ENCODE data around the gene FAR2. TPM values are rescaled to one million over a fixed set of nuclear protein-coding genes. Genes with fewer than 3 reads are reported as not detected.

FAR2 gene
- total RNA-seq, 5 donors from 2014 or later (not counting 1 experiment from before 2014, with no cell fraction given), result 2.2 to 6.8 (median 4.9) TPM

DNA sequence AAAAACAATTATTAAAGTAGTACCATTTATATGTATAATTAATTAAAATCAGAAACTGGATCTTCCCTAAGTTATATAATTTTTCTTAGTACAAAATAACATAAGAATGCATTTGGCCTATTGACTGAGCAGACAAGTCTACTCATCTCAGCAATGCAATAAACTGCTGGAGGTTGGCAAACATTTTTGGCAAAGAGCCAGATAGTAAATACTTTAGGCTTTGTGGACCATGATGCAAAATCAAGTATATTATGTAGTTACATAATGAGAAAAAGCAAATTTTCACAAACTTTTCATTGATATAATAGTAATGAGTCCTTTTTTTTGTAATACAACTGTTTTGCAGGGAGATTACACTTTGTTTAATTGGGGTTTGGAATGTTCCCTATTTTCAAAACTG lies 201.0 kb downstream of the FAR2 start:
- H3K9me3 ChIP-seq, result no peaks in the 10 kb centered on the region
- no peak overlapping the region for H3K27ac Mint-ChIP-seq
- no peaks in the 10 kb centered on the region for H3K4me1 ChIP-seq (ENCODE audit: control insufficient read depth in 1 of 2, extremely low read depth in 1 of 2, insufficient read depth in 2 of 2, low read length in 2 of 2)
- no peaks in the 10 kb centered on the region for H3K27me3 ChIP-seq (replicated peaks in 1 of 2; ENCODE audit: control insufficient read depth in 2 of 2, extremely low read depth in 1 of 2, insufficient read depth in 2 of 2, low read length in 1 of 2)
- ATAC-seq (replicated peaks in 1 of 4) (no peak), DNase-seq (no peak)
- H3K4me1 Mint-ChIP-seq, result peaks cover 0 to 4% (median 2%) of the 10 kb centered on the region in 3 donors
- no peak overlapping the region for H3K4me3 ChIP-seq (ENCODE audit: control insufficient read depth in 1 of 2, extremely low read depth in 1 of 2, low read length in 1 of 2)
- no peaks in the 10 kb centered on the region for H3K9me3 Mint-ChIP-seq
- no peak overlapping the region for H3K27ac ChIP-seq (ENCODE audit: low read length)
- H3K36me3 Mint-ChIP-seq, result peaks cover 34% of the 10 kb centered on the region
- ChIA-PET CTCF (no interaction called here), POLR2A (no interaction called here)
- H3K36me3 ChIP-seq (ENCODE audit: control insufficient read depth in 2 of 2, extremely low read depth in 1 of 2, insufficient read depth in 1 of 2, low read length in 1 of 2), result peaks cover 0 to 45% of the 10 kb centered on the region in 2 donors
- no peaks in the 10 kb centered on the region for H3K27me3 Mint-ChIP-seq
- no peak overlapping the region for H3K4me3 Mint-ChIP-seq

- Histone ChIP-seq H3K4me1 (ENCODE audit: control insufficient read depth in 1 of 2, extremely low read depth in 1 of 2, insufficient read depth in 2 of 2, low read length in 2 of 2) (no peaks in the 10 kb centered on the region), H3K36me3 (ENCODE audit: control insufficient read depth in 2 of 2, extremely low read depth in 1 of 2, insufficient read depth in 1 of 2, low read length in 1 of 2) (peaks cover 0 to 48% of the 10 kb centered on the region in 2 donors), H3K27ac (ENCODE audit: low read length) (no peak overlapping the region), H3K4me3 (ENCODE audit: control insufficient read depth in 1 of 2, extremely low read depth in 1 of 2, low read length in 1 of 2) (no peak overlapping the region), H3K27me3 (replicated peaks in 1 of 2; ENCODE audit: control insufficient read depth in 2 of 2, extremely low read depth in 1 of 2, insufficient read depth in 2 of 2, low read length in 1 of 2) (no peaks in the 10 kb centered on the region), H3K9me3 (no peaks in the 10 kb centered on the region)
- no CpG with 5 or more reads among the region's 1 CpG for WGBS (ENCODE audit: insufficient coverage)
- POLR2A ChIA-PET, result no interaction called here
- Mint-ChIP-seq H3K36me3 (peaks cover 37% of the 10 kb centered on the region), H3K27ac (no peak overlapping the region), H3K4me3 (no peak overlapping the region), H3K4me1 (peaks cover 0 to 4% (median 2%) of the 10 kb centered on the region in 3 donors), H3K27me3 (no peaks in the 10 kb centered on the region), H3K9me3 (no peaks in the 10 kb centered on the region)
- DNase-seq, result no peak
- CTCF ChIA-PET, result no interaction called here
- no peak for ATAC-seq (replicated peaks in 1 of 4)
These were observed 205.9 kb downstream of the FAR2 start for GRCh38 chr12:29354954-29355353.

DNA sequence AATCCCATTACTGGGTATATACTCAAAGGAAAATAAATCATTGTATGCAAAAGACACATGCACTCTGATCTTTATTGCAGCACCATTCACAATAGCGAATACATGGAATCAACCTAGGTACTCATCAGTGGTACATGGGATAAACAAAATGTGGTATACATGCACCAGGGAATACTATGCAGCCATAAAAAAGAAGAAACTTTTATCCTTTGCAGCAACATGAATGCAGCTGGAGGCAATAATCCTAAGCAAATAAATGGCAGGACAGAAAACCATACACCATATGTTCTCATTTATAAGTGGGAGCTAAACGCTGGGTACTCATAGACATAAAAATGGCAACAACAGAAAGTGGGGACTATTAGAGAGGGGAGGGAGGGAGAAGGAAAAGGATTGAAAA lies 216.0 kb downstream of the FAR2 start:
- Mint-ChIP-seq H3K27me3 (no peaks in the 10 kb centered on the region), H3K27ac (no peak overlapping the region), H3K4me3 (no peak overlapping the region), H3K9me3 (peaks cover 0 to 5% (median 0%) of the 10 kb centered on the region in 3 donors), H3K4me1 (peaks cover 9 to 17% (median 16%) of the 10 kb centered on the region in 3 donors), H3K36me3 (peaks cover 41% of the 10 kb centered on the region)
- POLR2A ChIA-PET, result no interaction called here
- Histone ChIP-seq H3K36me3 (ENCODE audit: control insufficient read depth in 2 of 2, extremely low read depth in 1 of 2, insufficient read depth in 1 of 2, low read length in 1 of 2) (peaks cover 0 to 37% of the 10 kb centered on the region in 2 donors), H3K4me3 (ENCODE audit: control insufficient read depth in 1 of 2, extremely low read depth in 1 of 2, low read length in 1 of 2) (no peak overlapping the region), H3K9me3 (no peaks in the 10 kb centered on the region), H3K27ac (ENCODE audit: low read length) (no peak overlapping the region), H3K27me3 (replicated peaks in 1 of 2; ENCODE audit: control insufficient read depth in 2 of 2, extremely low read depth in 1 of 2, insufficient read depth in 2 of 2, low read length in 1 of 2) (no peaks in the 10 kb centered on the region), H3K4me1 (ENCODE audit: control insufficient read depth in 1 of 2, extremely low read depth in 1 of 2, insufficient read depth in 2 of 2, low read length in 2 of 2) (no peaks in the 10 kb centered on the region)
- DNase-seq (no peak), ATAC-seq (replicated peaks in 1 of 4) (no peak)
- WGBS (ENCODE audit: insufficient coverage), result no CpG with 5 or more reads among the region's 2 CpGs
- CTCF ChIA-PET, result interaction anchor here in 1 of 2 donors (1.0 kb wide), 1 partner anchor 155 kb away, joined by 3 read pairs; no protein-coding TSS in a partner anchor

- Histone ChIP-seq H3K9me3 (no peaks in the 10 kb centered on the region), H3K27ac (ENCODE audit: low read length) (no peak overlapping the region), H3K27me3 (replicated peaks in 1 of 2; ENCODE audit: control insufficient read depth in 2 of 2, extremely low read depth in 1 of 2, insufficient read depth in 2 of 2, low read length in 1 of 2) (no peaks in the 10 kb centered on the region), H3K4me3 (ENCODE audit: control insufficient read depth in 1 of 2, extremely low read depth in 1 of 2, low read length in 1 of 2) (no peak overlapping the region), H3K36me3 (ENCODE audit: control insufficient read depth in 2 of 2, extremely low read depth in 1 of 2, insufficient read depth in 1 of 2, low read length in 1 of 2) (peaks cover 0 to 24% of the 10 kb centered on the region in 2 donors), H3K4me1 (ENCODE audit: control insufficient read depth in 1 of 2, extremely low read depth in 1 of 2, insufficient read depth in 2 of 2, low read length in 2 of 2) (peaks cover 0 to 4% of the 10 kb centered on the region in 2 experiments)
- DNase-seq, result no peak
- POLR2A ChIA-PET, result no interaction called here
- Mint-ChIP-seq H3K27me3 (no peaks in the 10 kb centered on the region), H3K4me3 (no peak overlapping the region), H3K36me3 (peaks cover 23% of the 10 kb centered on the region), H3K27ac (no peak overlapping the region), H3K4me1 (peaks cover 7 to 42% (median 36%) of the 10 kb centered on the region in 3 donors), H3K9me3 (no peaks in the 10 kb centered on the region)
- 90% methylated on average over 2 of the region's 2 CpGs for WGBS (ENCODE audit: insufficient coverage)
- no peak for ATAC-seq (replicated peaks in 1 of 4)
- CTCF ChIA-PET, result no interaction called here
These were observed 224.9 kb downstream of the FAR2 start for GRCh38 chr12:29374012-29374411.

DNA sequence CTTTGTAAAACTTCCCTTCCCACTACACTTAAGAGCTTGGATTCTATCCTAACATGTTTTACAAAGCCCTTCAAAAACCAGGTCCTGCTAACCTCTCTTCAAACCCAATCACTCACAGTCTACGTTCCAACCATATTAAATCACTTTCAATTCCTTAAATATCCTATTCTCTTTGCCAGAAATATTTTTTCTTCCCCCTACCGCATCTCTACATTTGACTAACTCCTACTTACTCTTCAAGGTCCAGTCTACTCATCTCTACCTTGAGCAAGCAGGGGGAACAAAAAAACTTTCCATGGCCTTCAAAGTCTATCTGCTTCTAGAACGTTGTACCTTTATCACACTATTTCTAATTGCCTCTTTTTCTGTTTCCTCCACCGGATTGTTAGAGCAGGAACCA lies 225.8 kb downstream of the FAR2 start:
- Mint-ChIP-seq H3K27me3 (no peaks in the 10 kb centered on the region), H3K4me1 (peaks cover 16 to 49% (median 45%) of the 10 kb centered on the region in 3 donors), H3K27ac (no peak overlapping the region), H3K4me3 (no peak overlapping the region), H3K9me3 (no peaks in the 10 kb centered on the region), H3K36me3 (peaks cover 22% of the 10 kb centered on the region)
- no peaks in the 10 kb centered on the region for H3K9me3 ChIP-seq
- ChIA-PET POLR2A (no interaction called here), CTCF (no interaction called here)
- H3K4me1 ChIP-seq (ENCODE audit: control insufficient read depth in 1 of 2, extremely low read depth in 1 of 2, insufficient read depth in 2 of 2, low read length in 2 of 2), result peaks cover 1 to 12% of the 10 kb centered on the region in 2 experiments
- no peaks in the 10 kb centered on the region for H3K27me3 ChIP-seq (replicated peaks in 1 of 2; ENCODE audit: control insufficient read depth in 2 of 2, extremely low read depth in 1 of 2, insufficient read depth in 2 of 2, low read length in 1 of 2)
- H3K36me3 ChIP-seq (ENCODE audit: control insufficient read depth in 2 of 2, extremely low read depth in 1 of 2, insufficient read depth in 1 of 2, low read length in 1 of 2), result peaks cover 0 to 17% of the 10 kb centered on the region in 2 donors
- H3K4me3 ChIP-seq (ENCODE audit: control insufficient read depth in 1 of 2, extremely low read depth in 1 of 2, low read length in 1 of 2), result no peak overlapping the region
- ATAC-seq (replicated peaks in 1 of 4) (no peak), DNase-seq (no peak)
- 96% methylated on average over 2 of the region's 4 CpGs for WGBS (ENCODE audit: insufficient coverage)
- no peak overlapping the region for H3K27ac ChIP-seq (ENCODE audit: low read length)

DNA sequence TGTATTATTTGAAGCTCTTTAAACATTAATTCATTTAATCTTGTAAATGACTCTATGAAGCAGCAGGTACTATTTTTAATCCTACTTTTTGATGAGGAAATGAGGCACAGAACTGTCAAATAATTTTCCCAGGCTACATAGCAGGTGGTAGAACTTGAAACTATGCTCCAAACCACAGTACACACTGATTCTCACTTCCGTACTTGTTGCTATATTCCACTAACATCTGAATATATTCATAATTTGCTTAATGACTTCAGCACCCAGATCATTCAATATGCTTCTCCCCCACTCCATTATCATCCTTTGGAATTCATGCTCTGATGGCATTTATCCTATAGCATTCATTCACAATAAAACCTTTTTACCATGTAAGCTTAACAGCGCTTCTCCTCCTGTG lies 227.0 kb downstream of the FAR2 start:
- Mint-ChIP-seq H3K36me3 (peaks cover 18% of the 10 kb centered on the region), H3K4me3 (no peak overlapping the region), H3K27me3 (no peaks in the 10 kb centered on the region), H3K27ac (no peak overlapping the region), H3K4me1 (peaks cover 22 to 54% (median 51%) of the 10 kb centered on the region in 3 donors), H3K9me3 (no peaks in the 10 kb centered on the region)
- no peak overlapping the region for H3K4me3 ChIP-seq (ENCODE audit: control insufficient read depth in 1 of 2, extremely low read depth in 1 of 2, low read length in 1 of 2)
- no peaks in the 10 kb centered on the region for H3K9me3 ChIP-seq
- no peaks in the 10 kb centered on the region for H3K27me3 ChIP-seq (replicated peaks in 1 of 2; ENCODE audit: control insufficient read depth in 2 of 2, extremely low read depth in 1 of 2, insufficient read depth in 2 of 2, low read length in 1 of 2)
- ATAC-seq (replicated peaks in 1 of 4) (no peak), DNase-seq (no peak)
- H3K4me1 ChIP-seq (ENCODE audit: control insufficient read depth in 1 of 2, extremely low read depth in 1 of 2, insufficient read depth in 2 of 2, low read length in 2 of 2), result peaks cover 2 to 17% of the 10 kb centered on the region in 2 experiments
- ChIA-PET CTCF (no interaction called here), POLR2A (interaction anchor here in 1 of 2 donors (0.6 kb wide), 1 partner anchor 1374 kb away, joined by 3 read pairs; no protein-coding TSS in a partner anchor)
- WGBS (ENCODE audit: insufficient coverage), result 100% methylated on average over 2 of the region's 2 CpGs
- peaks cover 0 to 12% of the 10 kb centered on the region in 2 donors for H3K36me3 ChIP-seq (ENCODE audit: control insufficient read depth in 2 of 2, extremely low read depth in 1 of 2, insufficient read depth in 1 of 2, low read length in 1 of 2)
- H3K27ac ChIP-seq (ENCODE audit: low read length), result no peak overlapping the region

All from T-cell (primary cell).